ENCODE results near the gene ANKRD27.

DNA sequence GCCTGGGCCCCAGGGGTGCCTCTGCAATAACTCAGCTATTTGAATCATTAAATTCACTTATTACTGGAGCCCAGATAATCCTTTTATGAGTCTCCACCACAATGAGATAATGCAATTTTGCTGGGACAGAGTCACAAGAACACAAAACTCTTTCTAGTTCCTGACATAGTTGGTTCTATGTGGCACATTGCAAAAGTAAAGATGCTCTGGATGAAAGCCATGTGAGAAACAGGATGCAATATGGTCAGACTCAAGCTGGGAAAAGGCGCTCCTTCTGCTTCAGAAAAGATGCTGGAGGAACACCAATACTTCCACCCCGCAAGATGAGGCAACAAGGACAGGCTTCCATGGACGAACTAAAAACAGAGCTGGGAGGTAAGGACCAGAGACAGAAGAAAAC is 5.7 kb downstream of the ANKRD27 start:
- TF ChIP-seq, protein P1, sequence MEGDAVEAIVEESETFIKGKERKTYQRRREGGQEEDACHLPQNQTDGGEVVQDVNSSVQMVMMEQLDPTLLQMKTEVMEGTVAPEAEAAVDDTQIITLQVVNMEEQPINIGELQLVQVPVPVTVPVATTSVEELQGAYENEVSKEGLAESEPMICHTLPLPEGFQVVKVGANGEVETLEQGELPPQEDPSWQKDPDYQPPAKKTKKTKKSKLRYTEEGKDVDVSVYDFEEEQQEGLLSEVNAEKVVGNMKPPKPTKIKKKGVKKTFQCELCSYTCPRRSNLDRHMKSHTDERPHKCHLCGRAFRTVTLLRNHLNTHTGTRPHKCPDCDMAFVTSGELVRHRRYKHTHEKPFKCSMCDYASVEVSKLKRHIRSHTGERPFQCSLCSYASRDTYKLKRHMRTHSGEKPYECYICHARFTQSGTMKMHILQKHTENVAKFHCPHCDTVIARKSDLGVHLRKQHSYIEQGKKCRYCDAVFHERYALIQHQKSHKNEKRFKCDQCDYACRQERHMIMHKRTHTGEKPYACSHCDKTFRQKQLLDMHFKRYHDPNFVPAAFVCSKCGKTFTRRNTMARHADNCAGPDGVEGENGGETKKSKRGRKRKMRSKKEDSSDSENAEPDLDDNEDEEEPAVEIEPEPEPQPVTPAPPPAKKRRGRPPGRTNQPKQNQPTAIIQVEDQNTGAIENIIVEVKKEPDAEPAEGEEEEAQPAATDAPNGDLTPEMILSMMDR (IDR thresholded peaks at IDR 0.05), result no peak
- TF ChIP-seq POLR2A (IDR thresholded peaks at IDR 0.05), result no peak

Measured in Peyer's patch (tissue), 4 donors.